ENCODE results near the gene PDCD4. TPM values are rescaled to one million over a fixed set of nuclear protein-coding genes. Genes with fewer than 3 reads are reported as not detected.

PDCD4 gene
- total and polyA plus RNA-seq, 5 donors: 39.8 to 82.7 (median 70.8) TPM

Other genes with a start within 250 kb of the PDCD4 start
- gene RBM20, start 227.6 kb upstream of the PDCD4 start, total RNA-seq: 10 to 100 TPM; 51.5 to 92.0 (median 74.2) TPM
- gene RBM20, start 227.6 kb upstream of the PDCD4 start, polyA plus RNA-seq: 34.3 TPM
- 10 to 100 TPM; 24.5 to 27.8 (median 26.9) TPM for gene BBIP1, start 47.3 kb downstream of the PDCD4 start, total RNA-seq
- 30.0 TPM for gene BBIP1, start 47.3 kb downstream of the PDCD4 start, polyA plus RNA-seq
- 10 to 100 TPM; 49.4 to 60.7 (median 52.1) TPM for gene SHOC2, start 47.7 kb downstream of the PDCD4 start, total RNA-seq
- gene SHOC2, start 47.7 kb downstream of the PDCD4 start, polyA plus RNA-seq: 24.8 TPM
- under 1 TPM; 0.41 to 0.83 (median 0.73) TPM for gene ADRA2A, start 205.1 kb downstream of the PDCD4 start, total RNA-seq
- gene ADRA2A, start 205.1 kb downstream of the PDCD4 start, polyA plus RNA-seq: 0.86 TPM